ENCODE results near the gene OPALIN. TPM values are rescaled to one million over a fixed set of nuclear protein-coding genes. Genes with fewer than 3 reads are reported as not detected.

Gene OPALIN
- total and polyA plus RNA-seq, 9 of the 15 experiments (the other 6 are each of a cell fraction or from before 2014, with no cell fraction given), result not detected

GRCh38 chr10:96357038-96357620, 1.7 kb downstream of the OPALIN start:
- WGBS (ENCODE audit: insufficient coverage, low coverage, missing lambda C conversion rate), result 4% methylated on average over 8 of the region's 8 CpGs
- H2AFZ ChIP-seq (ENCODE audit: low read depth, low read length), result no peak overlapping the region
- ATAC-seq (no peak), FAIRE-seq (no peak), DNase-seq (ENCODE audit: extremely low read depth in 1 of 4, low spot score in 3 of 4) (no peak)
- in situ Hi-C loops (cut with MboI), result no loop called here
- no peaks in the 10 kb centered on the region for H4K20me1 ChIP-seq (replicated peaks; ENCODE audit: control insufficient read depth, insufficient read depth, low read length)
- no peak overlapping the region for H3K27ac ChIP-seq (ENCODE audit: extremely low read depth, low read depth, low read length)
- H3K9me3 ChIP-seq (replicated peaks; ENCODE audit: control insufficient read depth, insufficient read depth, low read depth, low read length), result no peaks in the 10 kb centered on the region
- H3K9ac ChIP-seq (ENCODE audit: insufficient read depth in 1 of 2, low read depth in 2 of 2, low read length in 2 of 2), result no peak overlapping the region
- H3K9me1 ChIP-seq (ENCODE audit: control insufficient read depth, insufficient read depth, low read length), result no peaks in the 10 kb centered on the region
- TF ChIP-seq ATF3 (IDR thresholded peaks at IDR 0.05) (peak; percentile 19; the same call in 1 of the 2 replicates), ATF3 (CRISPR knock-in tag; conservative IDR thresholded peaks at IDR 0.05) (no peak), ZFP91 (CRISPR knock-in tag; IDR thresholded peaks at IDR 0.05) (no peak)
- no peak overlapping the region for H3K4me2 ChIP-seq (ENCODE audit: insufficient read depth, low read length)
- intact Hi-C loops (cut with micrococcal nuclease), result no loop called here
- no peaks in the 10 kb centered on the region for H3K36me3 ChIP-seq (ENCODE audit: control insufficient read depth, insufficient read depth, low read length)
- H3K4me3 ChIP-seq, result no peak overlapping the region
- ChIA-PET POLR2A (interaction anchor here (0.6 kb wide), 1 partner anchor 230 kb away, joined by 3 read pairs; the partner anchor contains the start of gene TM9SF3), CTCF (ENCODE audit: low intra/inter-chr PET ratio) (no interaction called here)
- no TSS peak for BruUV-seq (replicated peaks)
- no peaks in the 10 kb centered on the region for H3K4me1 ChIP-seq (replicated peaks in 1 of 2; ENCODE audit: control insufficient read depth in 2 of 2, insufficient read depth in 2 of 2, low read length in 2 of 2)
- H3K79me2 ChIP-seq (ENCODE audit: control insufficient read depth, insufficient read depth, low read length), result no peaks in the 10 kb centered on the region
- H3K27me3 ChIP-seq (ENCODE audit: control insufficient read depth in 2 of 2, insufficient read depth in 2 of 2, low read length in 2 of 2), result peaks cover 0 to 24% of the 10 kb centered on the region in 2 experiments; a peak in 2 of 5 replicates

Data from K562 (cell line).